Skeletal muscle satellite cell (primary cell): Measurements from ENCODE around the gene FZD8. TPM values are rescaled to one million over a fixed set of nuclear protein-coding genes. Genes with fewer than 3 reads are reported as not detected.
A peak's percentile ranks its signal among the peaks of the same experiment; 100 is the strongest.
"Not testable (repeated sequence)": the region's sequence is repeated elsewhere in the genome, so short reads cannot be mapped to it uniquely, and the experiment has no call there.

Source experiments
- H3K27me3 ChIP-seq: 2 replicates; pipeline ENCODE4 v1.7.0; 2013; ENCODE audit warnings: low read length; ENCODE audit not compliant: control insufficient read depth, insufficient read depth
- H3K36me3 ChIP-seq: 2 replicates; pipeline ENCODE4 v1.7.0; 2013; ENCODE audit warnings: mild to moderate bottlenecking, control low read depth, low read length; ENCODE audit not compliant: insufficient read depth
- H3K4me1 ChIP-seq: 2 replicates; pipeline ENCODE4 v1.7.0; 2013; ENCODE audit warnings: low read length; ENCODE audit not compliant: control insufficient read depth, insufficient read depth
- H3K4me2 ChIP-seq: 2 replicates; pipeline ENCODE4 v1.7.0; 2013; ENCODE audit warnings: mild to moderate bottlenecking, low read length
- H3K4me3 ChIP-seq: 2 replicates; pipeline ENCODE4 v1.7.0; 2013; ENCODE audit warnings: low read length
- H3K9ac ChIP-seq: 2 replicates; pipeline ENCODE4 v1.7.0; 2013; ENCODE audit warnings: mild to moderate bottlenecking, low read depth, low read length, moderate library complexity
- H3K9me3 ChIP-seq: replicated peaks from 2 replicates; pipeline ENCODE4 v1.7.0; 2013; ENCODE audit warnings: mild to moderate bottlenecking, control low read depth, low read length
- total RNA-seq: library from RNA; depleted of rRNA; stranded (reverse); fragments of >200 nt; gene quantifications from 2 replicates; pipeline ENCODE4 v1.2.3, GENCODE V29; 2012; rRNA removed

Gene FZD8, protein sequence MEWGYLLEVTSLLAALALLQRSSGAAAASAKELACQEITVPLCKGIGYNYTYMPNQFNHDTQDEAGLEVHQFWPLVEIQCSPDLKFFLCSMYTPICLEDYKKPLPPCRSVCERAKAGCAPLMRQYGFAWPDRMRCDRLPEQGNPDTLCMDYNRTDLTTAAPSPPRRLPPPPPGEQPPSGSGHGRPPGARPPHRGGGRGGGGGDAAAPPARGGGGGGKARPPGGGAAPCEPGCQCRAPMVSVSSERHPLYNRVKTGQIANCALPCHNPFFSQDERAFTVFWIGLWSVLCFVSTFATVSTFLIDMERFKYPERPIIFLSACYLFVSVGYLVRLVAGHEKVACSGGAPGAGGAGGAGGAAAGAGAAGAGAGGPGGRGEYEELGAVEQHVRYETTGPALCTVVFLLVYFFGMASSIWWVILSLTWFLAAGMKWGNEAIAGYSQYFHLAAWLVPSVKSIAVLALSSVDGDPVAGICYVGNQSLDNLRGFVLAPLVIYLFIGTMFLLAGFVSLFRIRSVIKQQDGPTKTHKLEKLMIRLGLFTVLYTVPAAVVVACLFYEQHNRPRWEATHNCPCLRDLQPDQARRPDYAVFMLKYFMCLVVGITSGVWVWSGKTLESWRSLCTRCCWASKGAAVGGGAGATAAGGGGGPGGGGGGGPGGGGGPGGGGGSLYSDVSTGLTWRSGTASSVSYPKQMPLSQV
- 8.5 and 8.6 TPM in 2 replicates for total RNA-seq

DNA sequence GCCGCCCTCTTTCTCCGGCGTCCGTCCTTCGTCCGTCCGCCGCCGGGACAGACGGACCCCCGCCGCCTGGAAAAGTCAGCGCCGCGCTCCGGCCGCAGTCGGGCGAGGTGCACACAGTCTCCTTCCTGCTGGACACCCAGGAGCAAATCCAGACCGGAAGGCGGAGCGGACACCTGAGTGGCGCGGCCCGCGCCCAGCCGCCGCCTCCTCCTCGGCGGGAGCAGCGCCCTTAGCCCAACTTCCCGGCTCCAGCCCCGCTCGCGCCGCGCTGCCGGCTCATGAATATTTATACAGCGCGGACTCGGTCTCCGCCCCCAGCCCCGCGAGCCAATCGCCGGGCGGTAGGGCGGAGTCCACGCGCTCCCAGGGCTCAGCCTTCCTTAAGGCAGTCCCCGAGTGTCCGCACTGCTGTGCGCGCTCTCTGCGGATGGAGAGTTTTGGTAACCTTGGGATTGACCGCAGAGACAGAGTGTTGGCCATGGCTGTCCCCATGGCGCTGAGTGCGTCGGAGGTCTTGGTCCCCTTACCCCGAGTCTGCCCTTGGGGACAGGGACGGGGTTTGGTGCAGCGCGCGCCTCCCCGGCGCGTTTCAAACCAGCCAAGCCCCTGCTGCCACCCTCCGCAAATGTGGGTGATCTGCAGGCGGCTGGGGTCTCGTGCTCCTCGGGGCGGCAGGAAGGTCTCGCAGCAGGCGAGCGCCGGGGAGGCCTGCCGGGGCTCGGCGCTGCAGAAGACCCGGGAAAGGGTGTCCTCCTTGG is at the start of gene FZD8:
Gene FZD8 (minus strand): TSS at position 262 of the 758 bp plus-strand sequence. CDS start 867 bp downstream, outside the sequence.
- Histone ChIP-seq H3K27me3 (peaks cover 9% of the 10 kb centered on the region), H3K4me3 (peak within 1 kb of the TSS; percentile 94), H3K9ac (peak within 1 kb of the TSS; percentile 76)

DNA sequence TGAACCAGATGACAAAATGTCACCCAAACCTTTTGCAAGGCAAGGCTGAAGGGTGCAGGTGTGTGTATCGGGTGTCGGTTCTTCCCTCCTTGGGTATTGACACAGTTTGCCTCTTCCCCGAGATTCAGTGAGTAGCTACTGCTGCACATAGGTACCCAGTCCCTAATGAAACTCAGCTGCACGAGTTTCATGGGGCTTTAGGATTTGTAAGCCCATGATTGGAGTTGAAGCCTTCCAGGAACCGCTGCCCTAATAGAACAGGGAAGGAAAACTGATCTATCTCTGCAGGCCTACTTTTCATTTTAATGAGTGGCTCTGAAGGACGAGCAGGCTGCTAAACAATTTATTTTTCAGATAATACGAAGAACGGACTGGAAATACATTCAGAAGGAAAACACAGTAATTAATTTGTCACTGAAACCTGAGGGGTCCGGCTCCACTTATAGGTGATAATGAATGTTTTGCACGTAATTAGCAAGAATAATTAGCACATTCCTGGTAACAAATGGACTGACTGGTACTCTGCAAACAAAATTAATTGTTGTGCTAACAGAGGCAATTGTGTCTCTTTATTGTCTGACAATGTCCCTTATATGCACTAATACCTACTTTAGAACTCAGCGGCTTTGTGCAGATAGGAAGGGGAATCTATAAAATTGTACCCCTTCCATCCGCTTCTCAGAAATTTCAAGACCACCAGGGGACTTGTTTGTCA is 49.6 kb upstream of the FZD8 start:
- H3K4me3 ChIP-seq: no peak overlapping the region
- H3K27me3 ChIP-seq: peaks cover 27% of the 10 kb centered on the region
- no peak overlapping the region for H3K4me2 ChIP-seq
- no peak overlapping the region for H3K9ac ChIP-seq
- H3K4me1 ChIP-seq: no peaks in the 10 kb centered on the region
- no peaks in the 10 kb centered on the region for H3K36me3 ChIP-seq
- H3K9me3 ChIP-seq: no peaks in the 10 kb centered on the region

More for the DNA sequence above, at the start of gene FZD8:
- Histone ChIP-seq H3K4me1 (peaks cover 25% of the 10 kb centered on the region), H3K9me3 (no peaks in the 10 kb centered on the region), H3K4me2 (peak within 1 kb of the TSS; percentile 100), H3K36me3 (no peaks in the 10 kb centered on the region)

DNA sequence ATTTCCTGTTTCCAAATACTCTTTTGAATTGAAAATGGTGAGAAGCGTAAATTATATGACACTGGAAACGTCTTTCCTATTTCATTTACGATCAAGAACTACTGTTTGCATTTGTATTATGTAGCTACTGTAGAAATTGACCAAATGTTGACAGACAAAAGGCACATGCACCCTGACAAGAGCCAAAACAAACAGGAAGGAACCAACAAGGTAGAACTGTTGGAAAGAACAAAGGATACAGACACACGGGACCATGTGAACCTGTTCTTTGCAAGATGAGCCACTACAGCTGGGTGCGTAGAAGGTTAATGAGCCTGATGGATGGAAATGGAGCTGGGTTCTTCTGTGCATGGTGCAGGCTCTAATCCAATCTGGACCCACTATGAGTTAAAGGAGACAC is 48.4 kb upstream of the FZD8 start:
- no peaks in the 10 kb centered on the region for H3K36me3 ChIP-seq
- no peaks in the 10 kb centered on the region for H3K9me3 ChIP-seq
- H3K4me3 ChIP-seq: no peak overlapping the region
- no peaks in the 10 kb centered on the region for H3K4me1 ChIP-seq
- no peak overlapping the region for H3K9ac ChIP-seq
- H3K4me2 ChIP-seq: no peak overlapping the region
- H3K27me3 ChIP-seq: peaks cover 27% of the 10 kb centered on the region

DNA sequence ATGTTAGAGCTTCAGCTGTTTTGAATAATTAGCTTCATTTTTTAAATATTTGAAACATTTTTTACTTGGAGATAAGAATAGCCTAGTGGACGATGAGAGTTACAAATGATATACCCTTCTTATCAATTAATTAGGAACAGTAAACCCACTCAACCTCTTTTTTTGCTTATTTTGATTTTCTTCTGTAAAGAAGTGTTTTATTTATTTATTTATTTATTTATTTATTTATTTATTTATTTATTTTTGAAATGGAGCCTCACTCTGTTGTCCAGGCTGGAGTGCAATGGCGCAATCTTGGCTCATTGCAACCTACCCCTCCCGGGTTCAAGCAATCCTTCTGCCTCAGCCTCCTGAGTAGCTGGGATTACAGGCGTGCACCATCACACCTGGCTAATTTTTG is 43.8 kb upstream of the FZD8 start:
- not testable (repeated sequence) for H3K4me2 ChIP-seq, H3K4me1 ChIP-seq, H3K4me3 ChIP-seq, H3K9me3 ChIP-seq, H3K9ac ChIP-seq, H3K27me3 ChIP-seq, H3K36me3 ChIP-seq

DNA sequence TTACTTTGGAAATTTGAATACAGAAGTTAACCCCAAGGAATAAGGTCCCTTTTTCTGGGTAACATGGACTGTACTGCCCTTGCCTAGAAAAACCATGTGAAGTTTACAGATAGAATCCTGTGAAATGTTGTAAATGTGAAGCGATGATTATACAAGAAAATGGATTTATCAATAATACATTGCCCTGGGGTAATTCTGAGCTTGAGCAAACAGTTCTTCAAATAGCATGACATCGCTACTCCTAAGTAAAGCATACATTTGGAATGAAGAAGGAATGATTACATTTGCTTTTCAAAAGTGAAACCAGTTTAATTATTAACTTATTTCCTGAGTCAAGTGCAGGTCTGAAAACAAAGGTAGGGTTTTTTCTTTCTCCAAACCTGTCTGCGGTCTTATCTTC is 43.3 kb upstream of the FZD8 start:
- H3K4me2 ChIP-seq: no peak overlapping the region

DNA sequence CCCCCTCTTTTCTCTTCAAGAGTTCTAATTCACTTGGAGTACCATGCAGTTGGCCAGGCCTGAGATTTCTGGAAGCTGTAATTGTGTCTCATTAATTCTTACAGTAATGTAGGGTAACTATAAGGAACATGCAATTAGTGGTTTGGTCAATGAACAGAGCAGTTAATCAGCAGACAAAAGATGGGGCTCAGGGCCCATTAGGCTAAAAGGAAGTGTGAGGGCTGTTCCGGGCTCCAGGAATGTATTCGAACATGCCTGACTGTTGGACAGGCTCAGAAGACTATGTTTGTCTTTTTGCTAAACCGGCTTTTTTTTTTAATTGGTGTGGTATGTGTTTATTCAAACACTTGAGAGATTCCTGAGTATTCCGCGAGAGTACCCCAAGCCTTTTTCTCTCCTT is 42.5 kb upstream of the FZD8 start:
- Histone ChIP-seq H3K9ac (no peak overlapping the region), H3K4me3 (no peak overlapping the region), H3K4me1 (no peaks in the 10 kb centered on the region), H3K9me3 (no peaks in the 10 kb centered on the region), H3K27me3 (no peaks in the 10 kb centered on the region), H3K4me2 (no peak overlapping the region), H3K36me3 (no peaks in the 10 kb centered on the region)

More for the DNA sequence above, 43.3 kb upstream of the FZD8 start:
- H3K27me3 ChIP-seq: peaks cover 2% of the 10 kb centered on the region
- no peak overlapping the region for H3K9ac ChIP-seq
- no peaks in the 10 kb centered on the region for H3K4me1 ChIP-seq
- H3K4me3 ChIP-seq: no peak overlapping the region
- H3K36me3 ChIP-seq: no peaks in the 10 kb centered on the region
- no peaks in the 10 kb centered on the region for H3K9me3 ChIP-seq

DNA sequence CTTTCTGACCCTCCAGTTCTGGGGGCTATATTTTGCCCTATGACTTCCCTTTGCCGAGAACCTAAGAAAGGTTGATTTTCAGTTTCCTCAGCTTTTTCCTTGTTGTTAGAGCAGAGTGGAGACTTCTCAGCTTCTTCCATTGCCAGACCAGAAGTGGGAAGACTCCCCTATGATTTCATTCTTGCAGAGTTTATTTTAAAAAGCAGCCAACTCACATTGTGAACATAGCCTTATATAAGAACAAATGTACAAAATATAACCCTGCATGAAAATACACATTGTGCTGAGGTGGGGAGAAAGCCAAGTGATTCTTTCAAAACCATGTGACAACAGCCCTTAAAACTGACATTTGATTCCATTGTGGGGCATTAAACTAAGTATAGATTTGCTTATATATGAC is 33.8 kb upstream of the FZD8 start:
- Histone ChIP-seq H3K4me2 (no peak overlapping the region), H3K36me3 (no peaks in the 10 kb centered on the region), H3K27me3 (no peaks in the 10 kb centered on the region), H3K9ac (no peak overlapping the region), H3K4me3 (no peak overlapping the region), H3K4me1 (no peaks in the 10 kb centered on the region), H3K9me3 (no peaks in the 10 kb centered on the region)

DNA sequence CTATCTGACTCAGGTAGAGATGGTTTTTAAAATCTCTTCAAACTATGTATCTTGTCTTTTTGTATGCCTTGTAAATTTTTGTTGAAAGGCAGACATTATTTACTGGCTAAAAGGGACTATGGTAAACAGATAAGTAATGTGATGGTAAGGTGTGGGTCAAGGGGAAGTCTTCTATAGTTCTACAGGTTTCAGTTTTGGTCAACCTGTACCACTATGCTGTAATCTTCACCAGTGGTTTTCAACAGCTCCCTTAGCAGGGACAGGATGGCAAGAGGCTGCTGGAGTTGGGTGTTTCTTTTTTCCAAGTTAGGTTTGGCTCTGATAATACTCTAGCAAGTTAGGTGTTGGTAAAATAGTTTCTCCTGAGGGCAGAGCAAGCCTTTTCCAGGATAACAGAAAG is 32.7 kb upstream of the FZD8 start:
- Histone ChIP-seq H3K9me3 (no peaks in the 10 kb centered on the region), H3K36me3 (no peaks in the 10 kb centered on the region), H3K4me1 (no peaks in the 10 kb centered on the region), H3K27me3 (no peaks in the 10 kb centered on the region), H3K4me2 (no peak overlapping the region), H3K9ac (no peak overlapping the region), H3K4me3 (no peak overlapping the region)

DNA sequence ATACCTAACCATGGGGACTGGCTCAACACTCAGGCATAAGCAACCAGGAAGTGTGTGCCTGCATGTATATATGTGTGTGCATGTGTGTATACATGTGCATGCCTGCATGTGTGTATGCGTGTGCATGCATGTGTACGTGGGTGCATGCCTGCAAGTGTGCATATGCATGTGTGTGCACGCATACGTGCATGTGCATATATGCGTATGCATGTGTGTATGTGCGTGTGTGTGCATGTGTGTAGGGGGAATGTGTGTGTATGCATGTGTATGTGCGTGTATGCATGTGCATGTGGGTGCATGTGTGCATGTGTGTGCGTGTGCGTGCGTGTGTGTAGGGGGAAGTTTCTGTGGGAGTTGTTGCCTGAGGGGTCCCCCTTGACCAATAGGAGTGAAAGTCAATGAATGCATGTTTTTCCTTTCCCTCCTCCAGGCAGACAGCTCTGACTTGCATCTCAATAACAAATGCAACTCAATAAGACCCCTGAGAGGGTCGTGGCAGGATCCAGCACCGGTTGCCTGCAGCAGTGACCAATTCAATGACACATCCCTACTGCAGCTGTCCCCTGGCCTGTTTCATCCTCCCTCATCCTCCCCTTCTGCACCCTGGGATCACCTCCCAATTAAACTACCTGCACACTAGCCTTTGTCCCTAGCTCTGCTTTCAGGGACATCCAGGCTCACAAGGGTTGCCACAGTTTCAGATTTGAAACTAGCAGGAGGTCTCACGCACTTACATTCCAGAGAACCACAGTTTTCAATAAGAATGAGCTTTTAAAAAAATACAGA is 27.0 kb upstream of the FZD8 start:
- Histone ChIP-seq H3K4me3 (no peak overlapping the region), H3K9me3 (no peaks in the 10 kb centered on the region), H3K4me1 (no peaks in the 10 kb centered on the region), H3K9ac (no peak overlapping the region), H3K27me3 (peaks cover 4% of the 10 kb centered on the region), H3K36me3 (no peaks in the 10 kb centered on the region), H3K4me2 (no peak overlapping the region)

DNA sequence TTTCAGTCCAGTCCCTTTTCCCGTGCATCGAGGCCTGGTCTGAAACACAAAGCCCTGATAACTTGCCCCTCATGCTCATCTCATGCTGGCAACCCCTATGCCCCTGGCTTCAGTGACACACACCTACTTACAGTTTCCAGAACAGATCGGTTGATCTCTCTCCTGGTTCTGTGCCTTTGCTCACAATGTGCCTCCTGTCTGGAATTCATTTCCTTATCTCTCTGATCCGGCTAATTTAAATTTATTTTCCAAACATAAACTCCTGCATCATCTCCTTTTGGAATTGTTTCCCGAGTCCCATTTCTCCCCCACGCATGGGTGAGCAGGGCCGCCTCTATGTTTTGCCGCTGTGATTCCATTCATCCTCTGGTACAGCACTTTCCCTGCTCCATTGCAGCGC is 25.9 kb upstream of the FZD8 start:
- H3K27me3 ChIP-seq: peaks cover 10% of the 10 kb centered on the region
- H3K4me1 ChIP-seq: no peaks in the 10 kb centered on the region
- H3K9ac ChIP-seq: no peak overlapping the region
- no peak overlapping the region for H3K4me2 ChIP-seq
- no peak overlapping the region for H3K4me3 ChIP-seq
- H3K9me3 ChIP-seq: no peaks in the 10 kb centered on the region
- H3K36me3 ChIP-seq: no peaks in the 10 kb centered on the region
